Uterus (tissue), 4 donors: ENCODE data around the gene PTPRM. TPM values are rescaled to one million over a fixed set of nuclear protein-coding genes. Genes with fewer than 3 reads are reported as not detected.

Source experiments
- DNase-seq, 2 donors: peaks; one replicate each; pipeline ENCODE4 v3.0.0-alpha.2; 2019 to 2020
- H3K27ac ChIP-seq, 2 donors: fragments of 200-600 bp; sonication (generic); 1 replicate in 1 of 2; 2 replicates in 1 of 2; pipeline ENCODE4 v1.5.1; 2016 to 2018
- H3K27me3 ChIP-seq, 2 donors: fragments of 200-600 bp; sonication (generic); one replicate each; pipeline ENCODE4 v1.5.1; 2018 to 2019; ENCODE audit warnings: control low read depth in 1 of 2
- H3K36me3 ChIP-seq, 2 donors: fragments of 200-600 bp; sonication (generic); one replicate each; pipeline ENCODE4 v1.5.1; 2019; ENCODE audit warnings: control low read depth in 1 of 2
- H3K4me1 ChIP-seq, 2 donors: fragments of 200-600 bp; sonication (generic); one replicate each; pipeline ENCODE4 v1.5.1; 2018 to 2019; ENCODE audit warnings: control low read depth in 1 of 2
- H3K4me3 ChIP-seq, 2 donors: fragments of 200-600 bp; sonication (generic); 1 replicate in 1 of 2; 2 replicates in 1 of 2; pipeline ENCODE4 v1.5.1; 2018 to 2019; ENCODE audit warnings: mild to moderate bottlenecking in 1 of 2
- H3K9me3 ChIP-seq, 2 donors: fragments of 200-600 bp; sonication (generic); one replicate each; pipeline ENCODE4 v1.5.1; 2019; ENCODE audit warnings: control low read depth in 1 of 2
- POLR2A ChIP-seq, 2 donors: fragments of 450-650 bp; IDR thresholded peaks; one replicate each; pipeline ENCODE4 v1.6.1; 2016; ENCODE audit warnings: antibody characterized with exemption in 2 of 2, mild to moderate bottlenecking in 1 of 2, moderate library complexity in 1 of 2
- intact Hi-C: fragments of 100-400 bp; cut with DNase I; formaldehyde crosslinking; loops from one replicate; pipeline ENCODE4 v1.15.1; 2023; ENCODE audit warnings: low total_unique reads
- total RNA-seq, 4 donors: library from RNA; depleted of rRNA in 3 of 4; stranded (reverse); fragments of >200 nt in 3 of 4; gene quantifications; one replicate each; pipeline versions ENCODE4 v1.1.0 to v1.2.4, GENCODE V29; 2014 to 2023
- TF ChIP-seq, protein P1 (sequence below), 4 experiments: fragments of 200-600 bp in 2 of 4; fragments of 450-650 bp in 2 of 4; sonication (generic) in 2 of 4; IDR thresholded peaks; one replicate each; pipeline ENCODE4 v1.5.1; 2016 to 2019; ENCODE audit warnings: antibody characterized with exemption in 4 of 4, mild to moderate bottlenecking in 2 of 4, moderate library complexity in 1 of 4
- donor health status: DM: yes; HTN: yes; CAD: no.

PTPRM gene
- total RNA-seq, 4 donors from 2014 or later: 62.0 to 127 (median 85.7) TPM

DNA sequence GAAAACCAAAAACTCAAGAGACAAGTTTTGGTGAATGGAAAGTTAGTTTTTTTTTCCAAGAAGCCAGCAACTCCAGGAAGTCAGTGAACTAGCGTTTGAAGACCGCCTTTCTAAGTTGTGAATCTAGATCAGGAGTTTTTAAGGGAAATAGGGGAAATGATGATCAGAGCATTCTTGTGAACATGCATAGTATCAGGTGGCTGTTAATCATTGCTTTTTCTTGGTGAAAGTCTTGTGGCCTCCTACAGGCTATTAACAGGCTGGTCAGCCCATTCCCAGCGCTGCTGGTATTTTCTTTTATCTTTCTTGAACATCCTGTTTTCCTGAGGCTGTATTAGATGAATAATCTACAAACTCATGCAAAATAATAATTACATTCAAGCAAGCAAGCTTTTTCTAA is 155.8 kb downstream of the PTPRM start:
- no peaks in the 10 kb centered on the region for H3K36me3 ChIP-seq
- H3K9me3 ChIP-seq: no peaks in the 10 kb centered on the region
- intact Hi-C loops: no loop called here
- no peak for DNase-seq
- H3K27me3 ChIP-seq: no peaks in the 10 kb centered on the region
- TF ChIP-seq, protein P1, sequence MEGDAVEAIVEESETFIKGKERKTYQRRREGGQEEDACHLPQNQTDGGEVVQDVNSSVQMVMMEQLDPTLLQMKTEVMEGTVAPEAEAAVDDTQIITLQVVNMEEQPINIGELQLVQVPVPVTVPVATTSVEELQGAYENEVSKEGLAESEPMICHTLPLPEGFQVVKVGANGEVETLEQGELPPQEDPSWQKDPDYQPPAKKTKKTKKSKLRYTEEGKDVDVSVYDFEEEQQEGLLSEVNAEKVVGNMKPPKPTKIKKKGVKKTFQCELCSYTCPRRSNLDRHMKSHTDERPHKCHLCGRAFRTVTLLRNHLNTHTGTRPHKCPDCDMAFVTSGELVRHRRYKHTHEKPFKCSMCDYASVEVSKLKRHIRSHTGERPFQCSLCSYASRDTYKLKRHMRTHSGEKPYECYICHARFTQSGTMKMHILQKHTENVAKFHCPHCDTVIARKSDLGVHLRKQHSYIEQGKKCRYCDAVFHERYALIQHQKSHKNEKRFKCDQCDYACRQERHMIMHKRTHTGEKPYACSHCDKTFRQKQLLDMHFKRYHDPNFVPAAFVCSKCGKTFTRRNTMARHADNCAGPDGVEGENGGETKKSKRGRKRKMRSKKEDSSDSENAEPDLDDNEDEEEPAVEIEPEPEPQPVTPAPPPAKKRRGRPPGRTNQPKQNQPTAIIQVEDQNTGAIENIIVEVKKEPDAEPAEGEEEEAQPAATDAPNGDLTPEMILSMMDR (IDR thresholded peaks at IDR 0.05): no peak
- TF ChIP-seq POLR2A (IDR thresholded peaks at IDR 0.05): no peak
- H3K27ac ChIP-seq: no peak overlapping the region
- no peak overlapping the region for H3K4me3 ChIP-seq
- H3K4me1 ChIP-seq: no peaks in the 10 kb centered on the region

DNA sequence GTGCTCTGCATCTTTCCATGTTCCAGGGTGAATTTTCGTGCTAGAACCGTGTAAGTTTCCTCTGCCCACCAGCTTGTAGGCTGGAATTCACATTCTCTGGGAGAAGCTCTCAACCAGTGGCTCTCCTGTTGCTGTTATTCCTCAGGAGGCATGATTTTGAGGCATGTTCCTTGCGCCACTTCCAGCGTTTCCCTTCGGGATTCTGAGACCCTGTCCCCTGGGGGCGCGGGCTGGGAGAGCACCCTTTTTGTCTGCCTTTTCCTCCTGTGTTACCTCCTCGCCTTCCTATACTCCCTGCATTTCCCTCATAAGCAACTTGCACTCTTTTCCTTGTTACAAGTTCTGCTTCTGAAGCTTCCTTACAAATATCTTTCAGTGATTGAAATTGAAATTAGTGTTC is 156.4 kb downstream of the PTPRM start:
- H3K27ac ChIP-seq: no peak overlapping the region
- H3K27me3 ChIP-seq: no peaks in the 10 kb centered on the region
- no peaks in the 10 kb centered on the region for H3K4me1 ChIP-seq
- H3K36me3 ChIP-seq: no peaks in the 10 kb centered on the region
- H3K4me3 ChIP-seq: no peak overlapping the region
- intact Hi-C loops: no loop called here
- TF ChIP-seq POLR2A (IDR thresholded peaks at IDR 0.05): no peak
- TF ChIP-seq, protein P1 (IDR thresholded peaks at IDR 0.05): no peak
- no peak for DNase-seq
- no peaks in the 10 kb centered on the region for H3K9me3 ChIP-seq

DNA sequence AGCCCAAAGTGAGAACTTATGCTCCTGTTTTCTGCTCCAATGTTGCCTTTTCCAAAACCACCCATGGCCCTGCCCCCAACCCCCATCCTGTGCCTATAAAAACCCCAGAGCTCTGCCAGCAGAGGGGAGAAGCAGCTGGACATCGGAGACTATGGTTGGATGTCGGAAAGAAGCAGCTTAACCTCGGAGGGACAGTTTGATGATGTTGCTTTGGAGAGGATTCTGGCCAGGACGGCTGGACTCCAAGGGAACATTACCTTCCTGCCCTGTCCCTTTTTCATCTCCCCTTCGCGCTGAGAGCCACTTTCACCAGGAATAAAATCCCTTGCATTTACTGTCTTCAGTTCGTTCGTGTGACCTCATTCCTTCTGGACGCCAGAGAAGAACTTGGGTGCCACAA is 158.4 kb downstream of the PTPRM start:
- Histone ChIP-seq H3K9me3 (no peaks in the 10 kb centered on the region), H3K36me3 (no peaks in the 10 kb centered on the region), H3K4me1 (no peaks in the 10 kb centered on the region), H3K4me3 (no peak overlapping the region), H3K27ac (no peak overlapping the region), H3K27me3 (no peaks in the 10 kb centered on the region)
- no peak for DNase-seq
- intact Hi-C loops: no loop called here
- TF ChIP-seq, protein P1 (IDR thresholded peaks at IDR 0.05): no peak
- TF ChIP-seq POLR2A (IDR thresholded peaks at IDR 0.05): no peak

DNA sequence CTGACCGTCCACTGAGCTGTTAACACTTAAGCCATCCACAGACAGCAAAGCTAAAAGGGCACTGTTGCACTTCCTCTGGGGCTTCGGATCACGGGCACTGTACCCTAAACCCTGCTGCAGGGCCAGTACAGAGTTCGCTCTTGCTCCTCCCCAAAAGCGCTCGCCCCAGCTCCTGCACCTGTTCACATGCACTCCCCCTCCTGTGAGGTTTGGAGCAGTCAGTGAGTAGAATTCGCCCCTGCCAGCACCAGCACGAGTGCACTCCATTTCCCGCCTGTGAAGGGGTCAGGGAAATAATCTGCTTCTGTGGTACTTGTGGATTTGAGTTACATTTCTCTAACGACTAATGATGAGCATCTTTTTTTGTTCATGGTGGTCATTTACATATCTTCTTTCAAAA is 158.8 kb downstream of the PTPRM start:
- no peaks in the 10 kb centered on the region for H3K27me3 ChIP-seq
- H3K4me3 ChIP-seq: no peak overlapping the region
- H3K4me1 ChIP-seq: no peaks in the 10 kb centered on the region
- H3K27ac ChIP-seq: no peak overlapping the region
- no peak for TF ChIP-seq POLR2A (IDR thresholded peaks at IDR 0.05)
- TF ChIP-seq, protein P1 (IDR thresholded peaks at IDR 0.05): no peak
- DNase-seq: no peak
- no peaks in the 10 kb centered on the region for H3K9me3 ChIP-seq
- H3K36me3 ChIP-seq: no peaks in the 10 kb centered on the region
- intact Hi-C loops: no loop called here

DNA sequence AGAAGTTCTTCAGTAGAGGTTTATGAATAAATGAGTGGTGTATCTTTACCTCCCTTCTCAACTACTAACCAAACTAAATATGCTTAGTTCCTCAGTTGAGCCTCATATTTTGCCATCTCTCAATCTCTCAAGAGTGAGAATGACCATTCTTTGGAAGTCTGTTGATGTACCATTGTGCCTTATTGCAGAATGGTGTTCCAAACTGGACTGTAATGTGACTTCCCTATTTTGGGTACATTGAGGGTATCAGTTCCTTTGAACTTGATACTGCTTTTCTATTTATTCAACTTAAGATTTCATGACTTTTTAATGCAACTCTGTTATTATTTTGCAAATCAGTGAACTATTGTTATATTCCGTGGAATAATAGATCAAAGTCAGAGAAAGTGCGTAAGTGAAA is 159.4 kb downstream of the PTPRM start:
- Histone ChIP-seq H3K27ac (no peak overlapping the region), H3K36me3 (no peaks in the 10 kb centered on the region), H3K9me3 (no peaks in the 10 kb centered on the region), H3K4me1 (no peaks in the 10 kb centered on the region), H3K27me3 (no peaks in the 10 kb centered on the region), H3K4me3 (no peak overlapping the region)
- TF ChIP-seq, protein P1 (IDR thresholded peaks at IDR 0.05): no peak
- no peak for TF ChIP-seq POLR2A (IDR thresholded peaks at IDR 0.05)
- no peak for DNase-seq
- intact Hi-C loops: no loop called here
